Measurements from ENCODE around the gene CC2D2A.

The CC2D2A gene

DNA sequence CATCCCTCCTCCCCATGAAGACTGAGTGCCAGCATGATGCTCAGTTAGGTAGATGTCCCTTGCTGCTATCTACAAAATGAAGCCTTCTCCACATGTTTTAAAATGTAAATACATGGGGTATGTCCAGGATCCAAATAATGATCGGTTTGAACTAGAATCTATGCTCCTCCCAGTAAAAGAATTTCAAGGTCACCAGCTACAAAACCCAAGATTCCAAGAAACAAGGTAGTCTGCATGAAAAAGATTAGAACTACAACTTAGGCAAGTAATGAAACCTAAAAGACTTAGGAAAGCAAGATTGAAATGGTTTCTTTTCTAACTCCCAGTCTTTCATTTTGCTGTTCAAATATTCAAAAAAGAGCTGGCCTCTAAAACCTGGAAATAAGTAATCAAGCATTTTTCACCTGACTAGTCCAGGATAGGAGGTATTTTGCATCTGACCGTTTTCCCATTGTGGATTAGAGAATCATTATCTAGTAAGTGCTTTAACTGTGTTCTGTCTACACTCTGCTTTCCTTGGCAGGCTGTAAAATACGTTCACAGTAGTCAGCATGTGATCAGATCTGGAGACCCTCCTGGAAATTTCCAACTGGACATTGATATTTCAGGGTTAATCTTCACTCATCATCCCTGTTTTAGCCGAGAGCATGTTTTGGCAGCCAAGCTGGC lies 57.4 kb downstream of the CC2D2A start:
- H3K4me2 ChIP-seq (ENCODE audit: low read length), result no peak overlapping the region
- H3K36me3 ChIP-seq (ENCODE audit: control insufficient read depth, insufficient read depth, low read length), result no peaks in the 10 kb centered on the region
- no peak overlapping the region for H2AFZ ChIP-seq

DNA sequence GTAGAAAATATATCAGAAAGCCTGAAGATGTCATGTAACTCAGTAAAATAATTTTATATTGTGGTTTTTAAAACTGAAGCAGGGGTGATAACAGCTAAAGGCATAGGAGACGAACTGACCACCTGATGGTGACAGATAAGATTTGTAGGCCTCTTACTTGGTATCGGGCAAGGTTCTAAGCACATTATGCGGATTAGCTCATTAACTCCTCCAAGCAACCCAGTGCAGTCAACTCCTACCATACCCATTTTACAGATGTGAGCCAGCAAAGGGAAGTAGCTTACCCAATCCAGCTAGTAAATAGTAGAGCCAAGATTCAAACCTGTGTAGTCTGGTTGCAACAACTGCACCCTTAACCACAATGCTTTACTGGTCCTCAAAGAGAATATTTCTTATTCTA lies 62.1 kb downstream of the CC2D2A start:
- Histone ChIP-seq H3K4me2 (ENCODE audit: low read length) (no peak overlapping the region), H3K27ac (no peak overlapping the region), H3K36me3 (ENCODE audit: control insufficient read depth, insufficient read depth, low read length) (no peaks in the 10 kb centered on the region), H2AFZ (no peak overlapping the region), H3K9me3 (ENCODE audit: control insufficient read depth, low read length) (no peaks in the 10 kb centered on the region), H3K27me3 (ENCODE audit: control insufficient read depth, insufficient read depth, low read length) (no peaks in the 10 kb centered on the region), H3K4me1 (no peaks in the 10 kb centered on the region), H3K9ac (no peak overlapping the region), H3K79me2 (no peaks in the 10 kb centered on the region), H3K4me3 (ENCODE audit: low read depth, low read length) (no peak overlapping the region)
- TF ChIP-seq, protein P1, sequence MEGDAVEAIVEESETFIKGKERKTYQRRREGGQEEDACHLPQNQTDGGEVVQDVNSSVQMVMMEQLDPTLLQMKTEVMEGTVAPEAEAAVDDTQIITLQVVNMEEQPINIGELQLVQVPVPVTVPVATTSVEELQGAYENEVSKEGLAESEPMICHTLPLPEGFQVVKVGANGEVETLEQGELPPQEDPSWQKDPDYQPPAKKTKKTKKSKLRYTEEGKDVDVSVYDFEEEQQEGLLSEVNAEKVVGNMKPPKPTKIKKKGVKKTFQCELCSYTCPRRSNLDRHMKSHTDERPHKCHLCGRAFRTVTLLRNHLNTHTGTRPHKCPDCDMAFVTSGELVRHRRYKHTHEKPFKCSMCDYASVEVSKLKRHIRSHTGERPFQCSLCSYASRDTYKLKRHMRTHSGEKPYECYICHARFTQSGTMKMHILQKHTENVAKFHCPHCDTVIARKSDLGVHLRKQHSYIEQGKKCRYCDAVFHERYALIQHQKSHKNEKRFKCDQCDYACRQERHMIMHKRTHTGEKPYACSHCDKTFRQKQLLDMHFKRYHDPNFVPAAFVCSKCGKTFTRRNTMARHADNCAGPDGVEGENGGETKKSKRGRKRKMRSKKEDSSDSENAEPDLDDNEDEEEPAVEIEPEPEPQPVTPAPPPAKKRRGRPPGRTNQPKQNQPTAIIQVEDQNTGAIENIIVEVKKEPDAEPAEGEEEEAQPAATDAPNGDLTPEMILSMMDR (IDR thresholded peaks at IDR 0.05), result no peak

More for the DNA sequence above, 57.4 kb downstream of the CC2D2A start:
- no peaks in the 10 kb centered on the region for H3K79me2 ChIP-seq
- H3K27ac ChIP-seq, result no peak overlapping the region
- no peaks in the 10 kb centered on the region for H3K9me3 ChIP-seq (ENCODE audit: control insufficient read depth, low read length)
- TF ChIP-seq, protein P1 (IDR thresholded peaks at IDR 0.05), result no peak
- no peak overlapping the region for H3K9ac ChIP-seq
- H3K27me3 ChIP-seq (ENCODE audit: control insufficient read depth, insufficient read depth, low read length), result no peaks in the 10 kb centered on the region
- no peaks in the 10 kb centered on the region for H3K4me1 ChIP-seq
- no peak overlapping the region for H3K4me3 ChIP-seq (ENCODE audit: low read depth, low read length)

DNA sequence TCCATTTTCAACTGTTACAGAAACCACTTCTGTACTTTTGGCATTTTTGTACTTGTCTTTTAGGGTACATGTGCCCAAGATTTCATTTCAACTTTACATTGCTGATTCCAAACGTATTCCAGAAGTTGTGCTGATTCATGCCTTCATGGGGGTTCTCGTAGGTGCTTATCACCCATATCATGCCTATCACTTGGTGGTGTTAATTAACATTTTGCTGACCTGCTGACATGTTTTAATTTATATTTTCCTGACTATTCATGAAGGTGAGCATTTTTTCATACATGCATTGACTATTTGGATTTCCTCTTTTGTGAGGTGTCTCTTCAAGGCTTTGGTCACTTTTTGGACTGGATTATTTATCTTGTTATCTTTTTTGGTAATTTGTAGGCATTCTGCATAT lies 64.1 kb downstream of the CC2D2A start:
- Histone ChIP-seq H3K36me3 (ENCODE audit: control insufficient read depth, insufficient read depth, low read length) (no peaks in the 10 kb centered on the region), H3K79me2 (no peaks in the 10 kb centered on the region), H3K9ac (no peak overlapping the region), H3K27me3 (ENCODE audit: control insufficient read depth, insufficient read depth, low read length) (no peaks in the 10 kb centered on the region), H3K9me3 (ENCODE audit: control insufficient read depth, low read length) (no peaks in the 10 kb centered on the region), H3K27ac (no peak overlapping the region), H3K4me2 (ENCODE audit: low read length) (no peak overlapping the region), H2AFZ (no peak overlapping the region), H3K4me3 (ENCODE audit: low read depth, low read length) (no peak overlapping the region), H3K4me1 (no peaks in the 10 kb centered on the region)
- TF ChIP-seq, protein P1 (IDR thresholded peaks at IDR 0.05), result no peak

DNA sequence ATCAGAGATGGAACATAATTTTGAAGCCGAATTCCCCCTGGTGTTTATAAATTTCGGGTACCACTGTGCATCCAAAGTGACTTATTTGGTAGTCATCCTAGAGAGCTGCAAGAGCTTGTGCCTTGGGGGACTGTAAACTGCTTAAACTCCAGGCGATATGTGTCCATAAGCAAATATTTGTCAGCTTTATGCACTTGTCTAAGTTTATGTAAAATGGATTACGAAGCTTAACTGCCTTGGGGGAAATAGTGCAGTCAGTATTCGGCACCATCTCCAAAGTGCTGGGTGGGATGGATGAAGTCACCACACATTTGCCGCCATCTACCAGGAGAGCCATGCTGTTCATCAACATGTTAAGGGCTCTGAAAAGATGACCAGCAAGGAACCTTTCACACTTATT lies 65.9 kb downstream of the CC2D2A start:
- Histone ChIP-seq H2AFZ (no peak overlapping the region), H3K27me3 (ENCODE audit: control insufficient read depth, insufficient read depth, low read length) (no peaks in the 10 kb centered on the region), H3K36me3 (ENCODE audit: control insufficient read depth, insufficient read depth, low read length) (no peaks in the 10 kb centered on the region), H3K9ac (no peak overlapping the region), H3K9me3 (ENCODE audit: control insufficient read depth, low read length) (no peaks in the 10 kb centered on the region), H3K4me2 (ENCODE audit: low read length) (no peak overlapping the region), H3K79me2 (no peaks in the 10 kb centered on the region), H3K4me3 (ENCODE audit: low read depth, low read length) (no peak overlapping the region), H3K4me1 (no peaks in the 10 kb centered on the region), H3K27ac (no peak overlapping the region)
- TF ChIP-seq, protein P1 (IDR thresholded peaks at IDR 0.05), result no peak

Data from parathyroid adenoma (tissue), 2 donors.